Measurements from ENCODE around the gene GTF3C2. TPM values are rescaled to one million over a fixed set of nuclear protein-coding genes. Genes with fewer than 3 reads are reported as not detected.

GTF3C2 gene
- total and polyA plus RNA-seq, 10 of the 15 experiments (the other 5 are each of a cell fraction or from before 2014, with no cell fraction given), result 45.9 to 105 (median 80.3) TPM

DNA sequence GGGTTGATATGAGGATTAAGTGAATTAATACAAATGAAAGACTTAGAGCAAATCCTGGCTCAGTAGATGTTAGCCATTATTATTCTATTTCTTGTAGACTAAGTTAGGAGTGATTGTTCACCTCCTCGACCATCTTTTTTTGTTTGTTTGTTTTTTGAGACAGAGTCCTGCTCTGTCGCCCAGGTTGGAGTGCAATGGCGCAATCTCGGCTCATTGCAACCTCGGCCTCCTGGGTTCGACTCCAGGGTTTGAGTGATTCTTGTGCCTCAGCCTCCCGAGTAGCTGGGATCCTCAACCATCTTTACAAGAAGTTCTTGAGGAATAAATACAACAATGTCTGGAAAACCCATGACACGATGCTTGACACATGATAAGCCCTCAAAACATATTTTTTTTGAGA, 61.6 kb downstream of the GTF3C2 start (continued):
- TF ChIP-seq, protein P1, sequence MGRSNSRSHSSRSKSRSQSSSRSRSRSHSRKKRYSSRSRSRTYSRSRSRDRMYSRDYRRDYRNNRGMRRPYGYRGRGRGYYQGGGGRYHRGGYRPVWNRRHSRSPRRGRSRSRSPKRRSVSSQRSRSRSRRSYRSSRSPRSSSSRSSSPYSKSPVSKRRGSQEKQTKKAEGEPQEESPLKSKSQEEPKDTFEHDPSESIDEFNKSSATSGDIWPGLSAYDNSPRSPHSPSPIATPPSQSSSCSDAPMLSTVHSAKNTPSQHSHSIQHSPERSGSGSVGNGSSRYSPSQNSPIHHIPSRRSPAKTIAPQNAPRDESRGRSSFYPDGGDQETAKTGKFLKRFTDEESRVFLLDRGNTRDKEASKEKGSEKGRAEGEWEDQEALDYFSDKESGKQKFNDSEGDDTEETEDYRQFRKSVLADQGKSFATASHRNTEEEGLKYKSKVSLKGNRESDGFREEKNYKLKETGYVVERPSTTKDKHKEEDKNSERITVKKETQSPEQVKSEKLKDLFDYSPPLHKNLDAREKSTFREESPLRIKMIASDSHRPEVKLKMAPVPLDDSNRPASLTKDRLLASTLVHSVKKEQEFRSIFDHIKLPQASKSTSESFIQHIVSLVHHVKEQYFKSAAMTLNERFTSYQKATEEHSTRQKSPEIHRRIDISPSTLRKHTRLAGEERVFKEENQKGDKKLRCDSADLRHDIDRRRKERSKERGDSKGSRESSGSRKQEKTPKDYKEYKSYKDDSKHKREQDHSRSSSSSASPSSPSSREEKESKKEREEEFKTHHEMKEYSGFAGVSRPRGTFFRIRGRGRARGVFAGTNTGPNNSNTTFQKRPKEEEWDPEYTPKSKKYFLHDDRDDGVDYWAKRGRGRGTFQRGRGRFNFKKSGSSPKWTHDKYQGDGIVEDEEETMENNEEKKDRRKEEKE (IDR thresholded peaks at IDR 0.05), result no peak
- TF ChIP-seq SIN3A (IDR thresholded peaks at IDR 0.05; ENCODE audit: low read depth, low read length), result no peak
- TF ChIP-seq SUZ12 (IDR thresholded peaks at IDR 0.05; ENCODE audit: unreplicated experiment), result no peak
- TF ChIP-seq, protein P2, sequence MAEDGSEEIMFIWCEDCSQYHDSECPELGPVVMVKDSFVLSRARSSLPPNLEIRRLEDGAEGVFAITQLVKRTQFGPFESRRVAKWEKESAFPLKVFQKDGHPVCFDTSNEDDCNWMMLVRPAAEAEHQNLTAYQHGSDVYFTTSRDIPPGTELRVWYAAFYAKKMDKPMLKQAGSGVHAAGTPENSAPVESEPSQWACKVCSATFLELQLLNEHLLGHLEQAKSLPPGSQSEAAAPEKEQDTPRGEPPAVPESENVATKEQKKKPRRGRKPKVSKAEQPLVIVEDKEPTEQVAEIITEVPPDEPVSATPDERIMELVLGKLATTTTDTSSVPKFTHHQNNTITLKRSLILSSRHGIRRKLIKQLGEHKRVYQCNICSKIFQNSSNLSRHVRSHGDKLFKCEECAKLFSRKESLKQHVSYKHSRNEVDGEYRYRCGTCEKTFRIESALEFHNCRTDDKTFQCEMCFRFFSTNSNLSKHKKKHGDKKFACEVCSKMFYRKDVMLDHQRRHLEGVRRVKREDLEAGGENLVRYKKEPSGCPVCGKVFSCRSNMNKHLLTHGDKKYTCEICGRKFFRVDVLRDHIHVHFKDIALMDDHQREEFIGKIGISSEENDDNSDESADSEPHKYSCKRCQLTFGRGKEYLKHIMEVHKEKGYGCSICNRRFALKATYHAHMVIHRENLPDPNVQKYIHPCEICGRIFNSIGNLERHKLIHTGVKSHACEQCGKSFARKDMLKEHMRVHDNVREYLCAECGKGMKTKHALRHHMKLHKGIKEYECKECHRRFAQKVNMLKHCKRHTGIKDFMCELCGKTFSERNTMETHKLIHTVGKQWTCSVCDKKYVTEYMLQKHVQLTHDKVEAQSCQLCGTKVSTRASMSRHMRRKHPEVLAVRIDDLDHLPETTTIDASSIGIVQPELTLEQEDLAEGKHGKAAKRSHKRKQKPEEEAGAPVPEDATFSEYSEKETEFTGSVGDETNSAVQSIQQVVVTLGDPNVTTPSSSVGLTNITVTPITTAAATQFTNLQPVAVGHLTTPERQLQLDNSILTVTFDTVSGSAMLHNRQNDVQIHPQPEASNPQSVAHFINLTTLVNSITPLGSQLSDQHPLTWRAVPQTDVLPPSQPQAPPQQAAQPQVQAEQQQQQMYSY (CRISPR knock-in tag; IDR thresholded peaks at IDR 0.05), result no peak
- TF ChIP-seq, protein P3, sequence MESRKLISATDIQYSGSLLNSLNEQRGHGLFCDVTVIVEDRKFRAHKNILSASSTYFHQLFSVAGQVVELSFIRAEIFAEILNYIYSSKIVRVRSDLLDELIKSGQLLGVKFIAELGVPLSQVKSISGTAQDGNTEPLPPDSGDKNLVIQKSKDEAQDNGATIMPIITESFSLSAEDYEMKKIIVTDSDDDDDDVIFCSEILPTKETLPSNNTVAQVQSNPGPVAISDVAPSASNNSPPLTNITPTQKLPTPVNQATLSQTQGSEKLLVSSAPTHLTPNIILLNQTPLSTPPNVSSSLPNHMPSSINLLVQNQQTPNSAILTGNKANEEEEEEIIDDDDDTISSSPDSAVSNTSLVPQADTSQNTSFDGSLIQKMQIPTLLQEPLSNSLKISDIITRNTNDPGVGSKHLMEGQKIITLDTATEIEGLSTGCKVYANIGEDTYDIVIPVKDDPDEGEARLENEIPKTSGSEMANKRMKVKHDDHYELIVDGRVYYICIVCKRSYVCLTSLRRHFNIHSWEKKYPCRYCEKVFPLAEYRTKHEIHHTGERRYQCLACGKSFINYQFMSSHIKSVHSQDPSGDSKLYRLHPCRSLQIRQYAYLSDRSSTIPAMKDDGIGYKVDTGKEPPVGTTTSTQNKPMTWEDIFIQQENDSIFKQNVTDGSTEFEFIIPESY (IDR thresholded peaks at IDR 0.05), result no peak
- TF ChIP-seq, protein P4, sequence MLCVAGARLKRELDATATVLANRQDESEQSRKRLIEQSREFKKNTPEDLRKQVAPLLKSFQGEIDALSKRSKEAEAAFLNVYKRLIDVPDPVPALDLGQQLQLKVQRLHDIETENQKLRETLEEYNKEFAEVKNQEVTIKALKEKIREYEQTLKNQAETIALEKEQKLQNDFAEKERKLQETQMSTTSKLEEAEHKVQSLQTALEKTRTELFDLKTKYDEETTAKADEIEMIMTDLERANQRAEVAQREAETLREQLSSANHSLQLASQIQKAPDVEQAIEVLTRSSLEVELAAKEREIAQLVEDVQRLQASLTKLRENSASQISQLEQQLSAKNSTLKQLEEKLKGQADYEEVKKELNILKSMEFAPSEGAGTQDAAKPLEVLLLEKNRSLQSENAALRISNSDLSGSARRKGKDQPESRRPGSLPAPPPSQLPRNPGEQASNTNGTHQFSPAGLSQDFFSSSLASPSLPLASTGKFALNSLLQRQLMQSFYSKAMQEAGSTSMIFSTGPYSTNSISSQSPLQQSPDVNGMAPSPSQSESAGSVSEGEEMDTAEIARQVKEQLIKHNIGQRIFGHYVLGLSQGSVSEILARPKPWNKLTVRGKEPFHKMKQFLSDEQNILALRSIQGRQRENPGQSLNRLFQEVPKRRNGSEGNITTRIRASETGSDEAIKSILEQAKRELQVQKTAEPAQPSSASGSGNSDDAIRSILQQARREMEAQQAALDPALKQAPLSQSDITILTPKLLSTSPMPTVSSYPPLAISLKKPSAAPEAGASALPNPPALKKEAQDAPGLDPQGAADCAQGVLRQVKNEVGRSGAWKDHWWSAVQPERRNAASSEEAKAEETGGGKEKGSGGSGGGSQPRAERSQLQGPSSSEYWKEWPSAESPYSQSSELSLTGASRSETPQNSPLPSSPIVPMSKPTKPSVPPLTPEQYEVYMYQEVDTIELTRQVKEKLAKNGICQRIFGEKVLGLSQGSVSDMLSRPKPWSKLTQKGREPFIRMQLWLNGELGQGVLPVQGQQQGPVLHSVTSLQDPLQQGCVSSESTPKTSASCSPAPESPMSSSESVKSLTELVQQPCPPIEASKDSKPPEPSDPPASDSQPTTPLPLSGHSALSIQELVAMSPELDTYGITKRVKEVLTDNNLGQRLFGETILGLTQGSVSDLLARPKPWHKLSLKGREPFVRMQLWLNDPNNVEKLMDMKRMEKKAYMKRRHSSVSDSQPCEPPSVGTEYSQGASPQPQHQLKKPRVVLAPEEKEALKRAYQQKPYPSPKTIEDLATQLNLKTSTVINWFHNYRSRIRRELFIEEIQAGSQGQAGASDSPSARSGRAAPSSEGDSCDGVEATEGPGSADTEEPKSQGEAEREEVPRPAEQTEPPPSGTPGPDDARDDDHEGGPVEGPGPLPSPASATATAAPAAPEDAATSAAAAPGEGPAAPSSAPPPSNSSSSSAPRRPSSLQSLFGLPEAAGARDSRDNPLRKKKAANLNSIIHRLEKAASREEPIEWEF (IDR thresholded peaks at IDR 0.05; ENCODE audit: insufficient replicate concordance, low read depth, low read length), result no peak
- no peak for TF ChIP-seq SMAD1 (IDR thresholded peaks at IDR 0.05; ENCODE audit: low read depth, partially characterized antibody)
- no peak for TF ChIP-seq EGR1 (IDR thresholded peaks at IDR 0.05; ENCODE audit: borderline replicate concordance in 1 of 2, low read depth in 2 of 2, low read length in 2 of 2)
- TF ChIP-seq MXI1 (IDR thresholded peaks at IDR 0.05; ENCODE audit: low read depth, low read length), result no peak

All from GM12878 (cell line).